ENCODE results near the gene RGS21.

DNA sequence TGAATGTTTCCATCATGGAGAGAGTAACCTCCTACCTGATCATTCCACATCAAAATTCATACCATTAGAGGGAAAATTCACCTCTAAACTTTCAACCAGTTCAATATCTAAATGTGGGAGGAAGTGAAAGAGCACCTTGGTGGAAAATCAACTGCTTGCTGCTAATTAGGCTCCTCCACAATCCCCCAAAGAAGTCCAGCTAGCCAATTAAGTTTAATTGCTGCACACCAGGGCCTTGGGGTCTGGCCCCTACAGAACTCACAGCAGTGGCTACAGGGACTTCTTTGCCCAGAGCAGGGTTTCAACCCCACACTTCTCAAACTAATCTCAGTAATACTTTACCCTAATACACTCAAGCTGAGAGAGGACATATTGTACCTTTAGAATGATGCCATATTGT is 62.1 kb downstream of the RGS21 start:
- TF ChIP-seq MAX (IDR thresholded peaks at IDR 0.05) (no peak), POLR2AphosphoS5 (IDR thresholded peaks at IDR 0.05; ENCODE audit: low read depth, low read length) (no peak)
- TF ChIP-seq, protein P1, sequence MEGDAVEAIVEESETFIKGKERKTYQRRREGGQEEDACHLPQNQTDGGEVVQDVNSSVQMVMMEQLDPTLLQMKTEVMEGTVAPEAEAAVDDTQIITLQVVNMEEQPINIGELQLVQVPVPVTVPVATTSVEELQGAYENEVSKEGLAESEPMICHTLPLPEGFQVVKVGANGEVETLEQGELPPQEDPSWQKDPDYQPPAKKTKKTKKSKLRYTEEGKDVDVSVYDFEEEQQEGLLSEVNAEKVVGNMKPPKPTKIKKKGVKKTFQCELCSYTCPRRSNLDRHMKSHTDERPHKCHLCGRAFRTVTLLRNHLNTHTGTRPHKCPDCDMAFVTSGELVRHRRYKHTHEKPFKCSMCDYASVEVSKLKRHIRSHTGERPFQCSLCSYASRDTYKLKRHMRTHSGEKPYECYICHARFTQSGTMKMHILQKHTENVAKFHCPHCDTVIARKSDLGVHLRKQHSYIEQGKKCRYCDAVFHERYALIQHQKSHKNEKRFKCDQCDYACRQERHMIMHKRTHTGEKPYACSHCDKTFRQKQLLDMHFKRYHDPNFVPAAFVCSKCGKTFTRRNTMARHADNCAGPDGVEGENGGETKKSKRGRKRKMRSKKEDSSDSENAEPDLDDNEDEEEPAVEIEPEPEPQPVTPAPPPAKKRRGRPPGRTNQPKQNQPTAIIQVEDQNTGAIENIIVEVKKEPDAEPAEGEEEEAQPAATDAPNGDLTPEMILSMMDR (IDR thresholded peaks at IDR 0.05 in 2 of 3, conservative IDR thresholded peaks at IDR 0.05 in 1 of 3; ENCODE audit: borderline replicate concordance in 1 of 3, insufficient read depth in 1 of 3, low read depth in 2 of 3, low read length in 2 of 3) = no peak
